Activated CD4-positive, alpha-beta T cell treated with anti-CD3 and anti-CD28 coated beads for 24 hours (primary cell): ENCODE data around the gene TMPRSS15.

ENCODE experiments used
- DNase-seq, 2 donors: peaks; one replicate each; pipeline ENCODE4 v3.0.0-alpha.2; 2020; ENCODE audit warnings: low read depth in 2 of 2

The TMPRSS15 gene

GRCh38 chr21:18349468-18349867 lies 54.1 kb downstream of the TMPRSS15 start:
- DNase-seq, result no peak

DNA sequence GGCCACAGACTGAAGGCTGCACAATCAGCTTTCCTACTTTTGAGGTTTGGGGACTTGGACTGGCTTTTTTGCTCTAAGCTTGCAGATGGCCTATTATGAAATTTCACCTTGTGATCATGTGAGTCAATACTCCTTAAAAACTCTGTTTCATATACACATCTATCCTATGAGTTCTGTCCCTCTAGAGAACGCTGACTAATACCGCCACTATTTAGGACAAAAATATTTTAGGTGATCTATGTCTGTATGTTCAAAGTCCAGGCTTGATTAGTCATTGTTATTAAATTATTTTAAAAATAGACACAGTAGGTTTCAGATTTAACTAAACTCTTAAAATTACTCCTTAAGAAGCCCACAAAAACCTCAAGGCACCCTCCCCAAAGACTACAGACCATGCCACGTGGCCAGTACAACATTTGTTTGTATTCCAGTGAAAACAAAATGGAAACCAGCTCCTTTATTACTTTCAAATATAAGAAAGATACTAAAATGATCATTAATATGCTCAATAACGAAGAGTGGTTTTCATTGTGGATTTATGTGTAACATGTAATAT lies 63.1 kb downstream of the TMPRSS15 start:
- no peak for DNase-seq

- no peak for DNase-seq
Observed at GRCh38 chr21:18335651-18336236, 67.8 kb downstream of the TMPRSS15 start.

DNA sequence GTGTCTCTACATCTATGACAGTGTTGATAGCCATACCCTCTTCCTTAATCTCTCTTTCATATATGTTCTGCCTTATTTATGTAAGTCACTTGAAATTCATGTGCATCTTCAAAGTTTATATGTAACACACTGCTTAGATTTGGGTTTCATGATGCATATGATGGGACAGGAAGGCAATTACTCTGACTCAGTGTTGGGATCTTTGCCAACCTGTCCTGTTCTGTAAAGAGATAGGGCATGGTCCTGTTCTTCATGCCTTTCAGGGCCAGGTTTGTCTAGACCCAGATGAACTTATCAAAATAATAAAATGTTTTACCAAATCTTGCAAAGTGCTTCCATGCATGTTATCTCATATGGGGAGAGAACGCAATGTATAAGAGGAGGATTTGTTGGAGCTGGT lies 69.5 kb downstream of the TMPRSS15 start:
- DNase-seq, result no peak

DNA sequence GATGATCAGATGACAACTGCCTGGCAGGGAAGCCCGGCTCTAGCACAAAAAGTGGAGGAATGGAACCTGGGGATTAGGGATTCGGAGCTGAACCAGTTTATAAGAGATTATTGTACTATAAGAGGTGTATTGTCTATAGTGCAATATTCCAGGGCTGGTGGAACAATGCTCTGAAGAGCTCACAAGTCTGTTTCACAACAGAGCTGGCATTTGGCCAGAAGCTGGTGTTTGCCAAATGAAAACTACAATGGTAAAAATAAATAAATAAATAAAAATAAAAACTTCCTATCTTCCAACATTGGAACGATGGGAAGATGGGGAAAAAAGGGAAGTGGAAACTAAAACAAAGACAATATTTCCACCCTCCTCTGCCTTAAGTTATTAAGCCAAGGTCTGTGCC lies 85.4 kb downstream of the TMPRSS15 start:
- no peak for DNase-seq

DNA sequence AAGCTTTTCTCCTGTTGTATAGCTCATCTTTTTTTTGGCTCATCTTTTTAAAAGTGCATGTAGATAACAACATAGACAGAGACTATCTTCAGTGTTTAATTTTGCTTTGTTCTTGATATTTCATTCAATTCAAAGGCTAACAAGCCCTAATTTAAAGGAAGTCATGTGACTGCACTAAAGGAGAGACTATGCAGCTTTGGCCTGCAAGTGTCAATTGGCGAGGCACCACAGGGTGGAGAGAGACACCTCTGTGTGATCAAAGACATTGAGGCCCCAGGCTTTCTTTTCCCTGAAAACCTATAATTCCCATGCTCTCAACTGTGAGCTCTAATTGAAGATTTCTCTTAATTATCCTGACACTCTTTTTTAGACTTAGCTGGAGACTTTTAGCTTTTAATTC lies 105.4 kb downstream of the TMPRSS15 start:
- DNase-seq, result no peak

DNA sequence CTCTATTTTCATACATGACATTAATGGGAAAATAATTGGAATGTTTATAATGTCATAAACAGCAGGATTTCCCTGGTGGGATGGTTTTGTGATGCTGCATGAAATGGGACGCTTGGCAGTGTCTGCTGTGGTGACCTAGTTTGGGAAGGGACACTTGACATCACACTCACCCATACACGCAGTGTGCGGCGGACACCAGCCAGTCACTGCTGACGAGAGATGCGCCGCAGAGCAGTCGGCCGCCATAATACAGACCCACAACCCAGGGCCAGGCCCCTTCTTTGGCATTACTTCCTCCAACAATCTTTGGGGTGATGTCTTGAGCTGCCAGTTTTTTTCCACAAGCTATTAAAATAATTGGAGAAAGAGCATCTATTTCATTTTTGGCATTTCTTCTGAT lies 109.5 kb downstream of the TMPRSS15 start:
- DNase-seq, result no peak

DNA sequence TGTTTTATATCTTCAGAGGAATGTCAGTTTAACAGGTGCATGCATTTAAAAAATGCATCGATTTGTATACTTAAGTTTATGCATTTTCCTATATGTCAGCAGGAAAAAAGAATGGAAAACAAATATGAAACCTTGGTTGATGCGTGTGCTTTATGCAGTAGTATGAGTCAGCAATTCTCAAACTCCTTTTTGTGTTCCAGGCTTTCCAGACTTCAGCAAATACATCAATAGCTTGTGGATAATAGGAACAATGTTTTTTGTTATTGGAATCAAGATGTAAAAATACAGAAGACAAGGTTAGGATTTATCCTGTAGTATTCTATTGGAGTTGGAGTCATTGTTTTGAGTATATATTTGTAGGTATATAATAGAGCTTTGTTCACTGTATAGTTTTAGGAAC lies 113.7 kb downstream of the TMPRSS15 start:
- no peak for DNase-seq

- DNase-seq, result no peak
Observed at GRCh38 chr21:18285379-18285778, 118.2 kb downstream of the TMPRSS15 start.

- DNase-seq, result no peak
Observed at GRCh38 chr21:18275781-18276180, 127.8 kb downstream of the TMPRSS15 start.

GRCh38 chr21:18274370-18274769 lies 129.2 kb downstream of the TMPRSS15 start:
- no peak for DNase-seq

- DNase-seq, result no peak
Observed at GRCh38 chr21:18273400-18273799, 130.2 kb downstream of the TMPRSS15 start.

- no peak for DNase-seq
Observed at GRCh38 chr21:18269856-18270255, 133.7 kb downstream of the TMPRSS15 start.

DNA sequence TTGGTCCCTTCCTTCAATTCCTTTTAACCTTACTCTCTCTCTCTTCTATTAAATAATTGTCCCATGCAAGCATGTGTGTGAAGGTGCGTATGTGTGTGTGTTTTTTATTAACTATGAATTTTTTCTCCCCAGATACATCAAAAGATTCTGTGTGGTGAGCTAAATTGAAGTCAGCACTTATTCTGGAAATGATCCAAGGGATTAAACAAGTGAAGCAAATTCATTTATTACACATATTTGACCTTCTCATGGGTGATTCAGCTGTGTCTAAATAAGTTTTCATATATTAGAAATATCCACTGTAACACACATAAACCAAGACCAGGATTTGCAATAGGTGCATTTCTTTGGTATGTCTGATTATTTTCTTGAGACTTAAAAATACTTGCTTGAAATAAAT lies 134.7 kb downstream of the TMPRSS15 start:
- DNase-seq, result no peak

GRCh38 chr21:18267496-18267895 lies 136.1 kb downstream of the TMPRSS15 start:
- DNase-seq, result no peak

GRCh38 chr21:18265944-18266343 lies 137.6 kb downstream of the TMPRSS15 start:
- no peak for DNase-seq

DNA sequence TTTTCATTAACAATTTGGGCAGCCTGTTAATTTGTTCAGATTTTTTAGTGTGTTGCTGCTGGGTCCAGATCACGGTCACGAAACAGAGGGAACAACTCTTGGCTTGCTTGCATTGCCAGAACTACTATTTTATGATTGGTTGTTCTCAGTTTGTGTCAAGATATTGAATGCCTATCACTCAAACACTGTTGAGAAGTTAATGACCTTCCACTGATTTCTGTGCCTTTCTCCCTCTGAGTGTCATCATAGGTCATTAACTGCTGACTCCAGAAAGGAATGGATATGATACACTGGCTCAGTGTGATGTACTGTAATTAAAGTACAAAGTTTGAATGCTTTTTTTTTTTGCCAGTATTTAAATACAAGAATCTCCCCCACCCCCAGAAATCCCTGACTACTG lies 149.8 kb downstream of the TMPRSS15 start:
- no peak for DNase-seq

GRCh38 chr21:18253221-18253620 lies 150.4 kb downstream of the TMPRSS15 start:
- DNase-seq, result no peak

DNA sequence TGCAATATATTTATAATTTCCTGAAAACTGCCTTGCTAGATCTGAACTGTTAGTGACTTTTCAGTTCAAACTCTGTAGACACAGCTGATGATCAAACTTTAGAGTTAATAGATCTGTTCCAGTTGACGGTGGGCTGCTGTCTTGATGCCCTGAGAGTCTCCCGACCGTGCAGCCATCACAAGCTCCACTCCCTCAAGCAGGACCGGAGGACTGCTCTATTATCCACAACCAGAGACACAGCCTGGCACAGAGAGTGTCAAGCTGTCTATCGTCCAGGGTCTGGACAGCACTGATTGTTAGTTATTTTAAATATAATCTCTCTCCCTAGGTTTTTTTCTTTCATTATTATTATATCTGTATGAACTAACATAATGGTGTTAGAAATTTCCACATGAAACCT lies 150.9 kb downstream of the TMPRSS15 start:
- no peak for DNase-seq

GRCh38 chr21:18252256-18252655 lies 151.3 kb downstream of the TMPRSS15 start:
- DNase-seq, result no peak

DNA sequence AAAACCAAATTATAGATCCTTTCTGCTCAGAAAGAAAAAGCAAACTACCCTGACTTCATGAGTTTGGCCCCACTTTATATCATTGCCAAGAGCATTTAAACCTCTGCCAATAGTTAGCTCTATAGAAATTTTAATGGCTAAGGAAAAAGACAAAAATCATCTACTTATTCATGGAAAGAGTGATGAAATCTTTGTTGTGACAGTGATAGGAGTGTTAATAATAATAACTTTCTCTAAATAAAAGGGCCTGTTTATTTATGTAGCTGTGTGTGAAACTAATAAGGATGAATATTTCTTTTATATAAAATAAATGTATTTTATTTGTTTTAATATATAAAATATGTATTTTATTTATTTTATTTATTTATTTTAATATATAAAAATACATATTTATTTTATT lies 152.5 kb downstream of the TMPRSS15 start:
- no peak for DNase-seq

DNA sequence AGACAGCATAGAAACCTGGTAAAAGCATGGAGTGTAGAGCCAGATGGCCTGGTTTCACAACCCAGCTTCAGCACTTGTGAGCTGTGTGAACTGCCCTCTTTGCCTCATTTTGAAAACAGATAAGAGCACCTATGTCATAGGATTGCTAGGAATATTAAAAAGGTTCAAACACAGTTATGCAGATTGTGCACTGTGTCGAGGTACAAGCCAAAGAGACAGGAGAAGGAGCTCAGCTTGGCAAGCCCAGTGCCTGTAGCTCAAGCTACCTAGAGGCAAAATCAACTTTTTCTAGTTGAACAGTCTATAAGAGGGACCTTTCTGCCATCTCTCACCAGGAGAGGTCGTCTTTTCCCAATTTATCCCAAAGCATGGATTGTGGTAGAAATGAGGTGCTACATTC lies 153.9 kb downstream of the TMPRSS15 start:
- DNase-seq, result no peak

DNA sequence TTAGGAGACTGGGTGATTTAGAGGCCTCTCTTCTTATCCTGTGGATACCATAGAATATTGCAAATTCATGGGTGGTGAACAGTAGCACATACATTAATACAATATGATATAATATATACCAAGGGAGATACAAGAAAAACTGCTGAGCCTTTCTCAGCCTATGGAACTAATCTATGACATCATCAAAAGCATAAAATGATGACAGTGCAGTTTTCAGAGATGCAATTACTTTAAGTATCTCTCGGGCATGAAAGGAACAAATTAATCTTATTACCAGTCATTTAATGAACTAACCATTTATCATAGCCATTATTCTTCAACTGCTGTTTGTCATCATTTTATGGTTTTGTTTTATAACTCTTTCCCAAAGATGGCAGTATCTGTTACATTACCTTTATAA lies 155.4 kb downstream of the TMPRSS15 start:
- no peak for DNase-seq

GRCh38 chr21:18245464-18245967 lies 158.1 kb downstream of the TMPRSS15 start:
- no peak for DNase-seq
